Endothelial cell of umbilical vein (primary cell): ENCODE results near the gene LATS1. TPM values are rescaled to one million over a fixed set of nuclear protein-coding genes. Genes with fewer than 3 reads are reported as not detected.
A peak's percentile ranks its signal among the peaks of the same experiment; 100 is the strongest.

Experiments
- Bru-seq: library from RNA; stranded (reverse); fragments of 400-500 nt; gene quantifications from one replicate; lab custom pipeline; 2021; lab: Mats Ljungman, UMichigan
- BruChase-seq, 2 experiments: library from RNA; stranded (reverse); fragments of 400-500 nt; gene quantifications; one replicate each; lab custom pipeline; 2021; lab: Mats Ljungman, UMichigan
- BruUV-seq: library from RNA; stranded (reverse); fragments of 400-500 nt; replicated peaks from 2 replicates; lab custom pipeline; 2021; lab: Mats Ljungman, UMichigan
- CTCF ChIA-PET: fragments of 300-600, 350-600 bp; sonication (Branson Sonifier 250); formaldehyde crosslinking; loops from one replicate; lab custom pipeline; 2021; ENCODE audit warnings: antibody characterized with exemption, inconsistent platforms; lab: Charles Lee
- POLR2A ChIA-PET: fragments of 300-600, 350-600 bp; sonication (Branson Sonifier 250); formaldehyde crosslinking; loops from one replicate; lab custom pipeline; 2021; ENCODE audit warnings: antibody characterized with exemption, inconsistent platforms; lab: Charles Lee
- DNase-seq: peaks from one replicate; pipeline ENCODE4 v3.0.0-alpha.2; 2011; ENCODE audit warnings: low read depth, low spot score
- FAIRE-seq: peaks from 2 replicates; lab custom pipeline; 2011; peaks lifted over from hg19 to GRCh38; lab: Jason Lieb, UNC
- H2AFZ ChIP-seq: 2 replicates; pipeline ENCODE4 v1.6.0; 2012; ENCODE audit warnings: low read depth, low read length, control low read depth, inconsistent platforms
- H3K27ac ChIP-seq: 2 replicates; pipeline ENCODE4 v1.5.1; 2011; ENCODE audit warnings: low read depth, mild to moderate bottlenecking, control low read depth, low read length, moderate library complexity; ENCODE audit not compliant: insufficient read depth
- H3K27me3 ChIP-seq, 2 experiments: 2 replicates each; pipeline versions ENCODE4 v1.6.0 to v1.6.1; 2011; ENCODE audit warnings: low read length in 2 of 2, mixed read lengths in 1 of 2; ENCODE audit not compliant: control insufficient read depth in 2 of 2, insufficient read depth in 2 of 2
- H3K36me3 ChIP-seq, 2 experiments: 2 replicates in 1 of 2; 3 replicates in 1 of 2; pipeline ENCODE4 v1.5.1; 2011; ENCODE audit warnings: low read length in 2 of 2, mild to moderate bottlenecking in 1 of 2, moderate library complexity in 1 of 2; ENCODE audit not compliant: control insufficient read depth in 2 of 2, insufficient read depth in 2 of 2; ENCODE audit errors: extremely low read depth in 1 of 2
- H3K4me1 ChIP-seq: 3 replicates; pipeline ENCODE4 v1.5.1; 2011; ENCODE audit warnings: mild to moderate bottlenecking, low read length; ENCODE audit not compliant: control insufficient read depth, insufficient read depth; ENCODE audit errors: extremely low read depth
- H3K4me2 ChIP-seq: 2 replicates; pipeline ENCODE4 v1.6.1; 2011; ENCODE audit warnings: low read length, control low read depth, mixed read lengths; ENCODE audit not compliant: insufficient read depth
- H3K4me3 ChIP-seq, 3 experiments: fragments of 200-600 bp in 1 of 3; sonication (generic), shearing (Covaris generic) in 1 of 3; replicated peaks in 1 of 3; 2 replicates each; pipeline ENCODE4 v1.5.1; 2011 to 2016; ENCODE audit warnings: control low read depth in 3 of 3, low read length in 3 of 3, mild to moderate bottlenecking in 2 of 3, inconsistent platforms in 1 of 3, low read depth in 1 of 3, moderate library complexity in 1 of 3; ENCODE audit not compliant: insufficient read depth in 1 of 3
- H3K79me2 ChIP-seq: 2 replicates; pipeline ENCODE4 v1.6.0; 2012; ENCODE audit warnings: low read length, inconsistent platforms; ENCODE audit not compliant: control insufficient read depth, insufficient read depth
- H3K9ac ChIP-seq: replicated peaks from 2 replicates; pipeline ENCODE3; 2011; ENCODE audit warnings: low read length, control low read depth; ENCODE audit not compliant: insufficient read depth; ENCODE audit errors: extremely low read depth
- H3K9me1 ChIP-seq: replicated peaks from 3 replicates; pipeline ENCODE4 v1.6.0; 2011; ENCODE audit warnings: mild to moderate bottlenecking, low read length; ENCODE audit not compliant: control insufficient read depth, insufficient read depth; ENCODE audit errors: extremely low read depth
- H3K9me3 ChIP-seq: replicated peaks from 2 replicates; pipeline ENCODE4 v1.5.1; 2012; ENCODE audit warnings: low read length, inconsistent platforms; ENCODE audit not compliant: control insufficient read depth, insufficient read depth
- H4K20me1 ChIP-seq: replicated peaks from 2 replicates; pipeline ENCODE3; 2011; ENCODE audit warnings: mild to moderate bottlenecking, low read length; ENCODE audit not compliant: control insufficient read depth, insufficient read depth; ENCODE audit errors: extremely low read depth
- EZH2 ChIP-seq: IDR thresholded peaks from 2 replicates; pipeline ENCODE4 v1.6.1; 2012; ENCODE audit warnings: borderline replicate concordance, low read depth, mild to moderate bottlenecking, moderate library complexity, low read length, inconsistent platforms; ENCODE audit not compliant: severe bottlenecking
- FOS ChIP-seq: IDR thresholded peaks from 2 replicates; pipeline ENCODE4 v1.6.1; 2011; ENCODE audit warnings: mild to moderate bottlenecking, low read length, moderate library complexity, borderline replicate concordance; ENCODE audit not compliant: insufficient read depth
- GATA2 ChIP-seq: IDR thresholded peaks from 2 replicates; pipeline ENCODE4 v1.7.0; 2011; ENCODE audit warnings: low read depth, mild to moderate bottlenecking, moderate library complexity, mixed read lengths, low read length; ENCODE audit not compliant: insufficient read length, insufficient read depth
- JUN ChIP-seq: IDR thresholded peaks from 2 replicates; pipeline ENCODE4 v1.6.1; 2011; ENCODE audit warnings: borderline replicate concordance, low read depth; ENCODE audit not compliant: insufficient read length, insufficient read depth
- MAX ChIP-seq: IDR thresholded peaks from 2 replicates; pipeline ENCODE4 v1.6.1; 2011; ENCODE audit not compliant: insufficient read depth, insufficient read length
- MYC ChIP-seq: IDR thresholded peaks from one replicate; pipeline ENCODE4 v1.6.1; 2011; ENCODE audit warnings: mild to moderate bottlenecking, low read depth, low read length
- POLR2A ChIP-seq: IDR thresholded peaks from 2 replicates; pipeline ENCODE4 v1.6.1; 2012; ENCODE audit warnings: low read depth, mild to moderate bottlenecking, control low read depth, low read length
- POLR2AphosphoS5 ChIP-seq: IDR thresholded peaks from 2 replicates; pipeline ENCODE4 v1.6.1; 2012; ENCODE audit warnings: low read depth, mild to moderate bottlenecking, control low read depth, low read length, moderate library complexity; ENCODE audit not compliant: insufficient read depth
- dilution Hi-C: fragments of 300-500 bp; cut with MboI; formaldehyde crosslinking; loops from one replicate; pipeline ENCODE4 v1.15.0; 2019; ENCODE audit warnings: low sequenced_read_pairs; ENCODE audit not compliant: extremely low pct_ligation_motif_present
- intact Hi-C: fragments of 100-400 bp; cut with micrococcal nuclease; formaldehyde crosslinking; loops from one replicate; pipeline ENCODE4 v1.10.0; 2022
- long read RNA-seq: library from polyadenylated mRNA; stranded (forward); transcript quantifications from one replicate; pipeline ENCODE4 v2.0.0, GENCODE V29; 2021
- polyA minus RNA-seq, 3 experiments: library from RNA; depleted of rRNA, polyadenylated mRNA; stranded (reverse); fragments of >200 nt; gene quantifications; 1 replicate in 1 of 3; 2 replicates in 2 of 3; pipeline ENCODE4 v1.2.3, GENCODE V29; 2011
- polyA plus RNA-seq, 4 experiments: library from polyadenylated mRNA; depleted of rRNA in 3 of 4; stranded (reverse) in 3 of 4; unstranded in 1 of 4; fragments of >200 nt; gene quantifications; 2 replicates each; pipeline versions ENCODE4 v1.2.1 to v1.2.3, GENCODE V29; 2011 to 2012; ENCODE audit warnings: missing spikeins in 1 of 4
- total RNA-seq: library from RNA; stranded (reverse); gene quantifications from 2 replicates; pipeline ENCODE4 v1.2.3, GENCODE V29; 2021
- TF ChIP-seq, protein P1 (sequence below), 2 donors: IDR thresholded peaks; 1 replicate in 1 of 2; 2 replicates in 1 of 2; pipeline ENCODE4 v1.5.1; 2011; ENCODE audit warnings: low read length in 2 of 2, mild to moderate bottlenecking in 2 of 2, moderate library complexity in 2 of 2, control low read depth in 1 of 2, inconsistent platforms in 1 of 2, low read depth in 1 of 2; ENCODE audit not compliant: insufficient read depth in 1 of 2; ENCODE audit errors: extremely low read depth in 1 of 2

The LATS1 gene
- total RNA-seq (27.6 and 28.7 TPM in 2 replicates), polyA plus RNA-seq (8.4 and 10.2 TPM in 2 replicates), polyA minus RNA-seq (30.8 and 35.4 TPM in 2 replicates), Bru-seq, nascent RNA (percentile 85 among the genes with signal in this experiment), BruChase-seq, experiment 1, labeled RNA remaining after a 6-hour chase (percentile 82 among the genes with signal in this experiment), BruChase-seq, experiment 2, labeled RNA remaining after a 2-hour chase (percentile 89 among the genes with signal in this experiment)
- 10.1 and 10.3 TPM in 2 replicates for polyA plus RNA-seq (2011; cell fraction: cytosol; rRNA removed)
- 19.2 and 21.1 TPM in 2 replicates for polyA plus RNA-seq (2011; cell fraction: nucleus; rRNA removed)
- 8.7 and 13.5 TPM in 2 replicates for polyA plus RNA-seq (2012)
- polyA minus RNA-seq (2011; cell fraction: cytosol; rRNA and poly(A)+ RNA removed) = 12.5 TPM
- 28.3 and 42.7 TPM in 2 replicates for polyA minus RNA-seq (2011; cell fraction: nucleus; rRNA and poly(A)+ RNA removed)
- long read RNA-seq, full-length matches to known transcripts = 6 of 10 reads
- long read RNA-seq, partial matches to known transcripts = 1 of 10 reads
- long read RNA-seq, other reads (novel, unspliced or antisense) = 3 of 10 reads

DNA sequence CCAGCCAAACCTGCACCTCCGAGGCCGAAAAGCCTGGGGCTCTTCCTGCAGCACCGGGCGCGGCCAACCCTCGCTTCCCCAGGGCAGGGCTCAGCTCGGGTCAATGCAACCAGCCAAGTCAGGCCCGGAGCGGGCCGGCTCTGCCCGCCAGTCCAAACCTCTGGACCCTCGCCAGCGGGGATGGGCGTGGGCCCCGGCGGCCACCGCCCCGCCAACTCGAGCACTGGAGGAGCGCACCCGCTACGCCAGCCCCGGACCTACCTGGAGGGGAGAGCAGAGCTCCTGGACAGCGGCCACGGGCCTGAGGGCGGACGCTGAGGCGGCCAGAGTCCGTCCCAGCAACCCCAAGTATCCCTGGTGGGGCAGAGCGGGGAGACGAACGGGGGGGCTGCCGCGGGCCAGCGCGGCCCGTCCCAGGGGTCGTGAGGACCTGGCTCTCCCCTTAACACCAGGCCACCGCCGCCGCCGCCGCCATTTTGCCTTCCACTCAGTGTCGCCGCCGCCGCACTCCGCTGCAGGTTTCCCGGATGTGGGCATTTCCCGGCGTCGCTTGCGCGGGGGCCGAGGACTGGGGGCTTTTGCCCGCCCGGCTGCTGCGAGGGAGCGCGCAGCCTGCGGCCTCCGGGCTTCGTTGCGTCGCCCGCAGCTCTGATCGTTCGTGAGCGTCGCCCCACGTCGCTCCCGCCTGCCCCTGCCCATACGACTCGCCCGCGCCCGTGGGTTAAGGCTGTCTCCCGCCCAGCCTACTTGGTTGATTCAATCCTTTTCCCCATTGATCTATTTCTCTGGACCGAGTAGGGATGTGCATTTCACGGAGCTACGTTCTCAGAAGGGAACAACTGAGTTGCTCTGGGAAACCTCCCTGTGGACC lies at the start of gene LATS1:
TSS of gene LATS1 (minus strand) at position 514 of the 871 bp plus-strand sequence. CDS start 15,975 bp downstream, outside the sequence.
- peaks cover 16% of the 10 kb centered on the region for H3K4me1 ChIP-seq
- H4K20me1 ChIP-seq = no peaks in the 10 kb centered on the region
- no TSS peak for BruUV-seq
- peaks cover 48% of the 10 kb centered on the region for H3K79me2 ChIP-seq
- H3K4me2 ChIP-seq = peak within 1 kb of the TSS; percentile 97
- dilution Hi-C loops = no loop called here
- ChIA-PET CTCF (interaction anchor here (0.8 to 2.2 kb wide), 4 partner anchors 13 to 152 kb away, joined by 3 to 12 read pairs (median 7); partner anchors contain the start of genes GINM1 and NUP43), POLR2A (no interaction called here)
- TF ChIP-seq POLR2A (peak; percentile 98), EZH2 (no peak), FOS (no peak), JUN (no peak), MYC (no peak), POLR2AphosphoS5 (peak; percentile 91), GATA2 (no peak), MAX (no peak)
- TF ChIP-seq, protein P1, sequence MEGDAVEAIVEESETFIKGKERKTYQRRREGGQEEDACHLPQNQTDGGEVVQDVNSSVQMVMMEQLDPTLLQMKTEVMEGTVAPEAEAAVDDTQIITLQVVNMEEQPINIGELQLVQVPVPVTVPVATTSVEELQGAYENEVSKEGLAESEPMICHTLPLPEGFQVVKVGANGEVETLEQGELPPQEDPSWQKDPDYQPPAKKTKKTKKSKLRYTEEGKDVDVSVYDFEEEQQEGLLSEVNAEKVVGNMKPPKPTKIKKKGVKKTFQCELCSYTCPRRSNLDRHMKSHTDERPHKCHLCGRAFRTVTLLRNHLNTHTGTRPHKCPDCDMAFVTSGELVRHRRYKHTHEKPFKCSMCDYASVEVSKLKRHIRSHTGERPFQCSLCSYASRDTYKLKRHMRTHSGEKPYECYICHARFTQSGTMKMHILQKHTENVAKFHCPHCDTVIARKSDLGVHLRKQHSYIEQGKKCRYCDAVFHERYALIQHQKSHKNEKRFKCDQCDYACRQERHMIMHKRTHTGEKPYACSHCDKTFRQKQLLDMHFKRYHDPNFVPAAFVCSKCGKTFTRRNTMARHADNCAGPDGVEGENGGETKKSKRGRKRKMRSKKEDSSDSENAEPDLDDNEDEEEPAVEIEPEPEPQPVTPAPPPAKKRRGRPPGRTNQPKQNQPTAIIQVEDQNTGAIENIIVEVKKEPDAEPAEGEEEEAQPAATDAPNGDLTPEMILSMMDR (IDR thresholded peaks at IDR 0.05; ENCODE audit: extremely low read depth in 1 of 2, insufficient read depth in 1 of 2, low read depth in 1 of 2, low read length in 2 of 2) = no peak
- H3K9ac ChIP-seq = peak within 1 kb of the TSS; percentile 97
- H3K9me3 ChIP-seq = no peaks in the 10 kb centered on the region
- intact Hi-C loops = loop anchor here (1.0 to 5.0 kb wide), 4 partner anchors 28 to 172 kb away; partner anchors contain the start of genes GINM1, NUP43 and PPIL4
- no peaks in the 10 kb centered on the region for H3K9me1 ChIP-seq
- peak within 1 kb of the TSS; percentile 73 for H2AFZ ChIP-seq
- DNase-seq = peak; percentile 84
- no peaks in the 10 kb centered on the region for H3K36me3 ChIP-seq
- no peaks in the 10 kb centered on the region for H3K27me3 ChIP-seq
- peak within 1 kb of the TSS; percentile 65 to 98 (median 96) for H3K4me3 ChIP-seq
- FAIRE-seq = no peak
- H3K27ac ChIP-seq = peak within 1 kb of the TSS; percentile 81
